Mucosa of descending colon (tissue), 3 donors: ENCODE data around the gene COL6A5. TPM values are rescaled to one million over a fixed set of nuclear protein-coding genes. Genes with fewer than 3 reads are reported as not detected.
"Not testable (repeated sequence)": the region's sequence is repeated elsewhere in the genome, so short reads cannot be mapped to it uniquely, and the experiment has no call there.

Experiments
- ATAC-seq: fragments of 200-7000 bp; cut with Tn5 transposase; one replicate; pipeline ENCODE4 v1.9.1; 2020; ENCODE audit warnings: mild to moderate bottlenecking, moderate library complexity
- DNase-seq, 3 donors: peaks; one replicate each; pipeline ENCODE4 v3.0.0-alpha.2; 2020
- H3K36me3 ChIP-seq: fragments of 200-600 bp; one replicate; pipeline ENCODE4 v1.8.0; 2021; ENCODE audit warnings: low read depth, mild to moderate bottlenecking
- H3K4me1 ChIP-seq: fragments of 200-600 bp; one replicate; pipeline ENCODE4 v1.8.0; 2021; ENCODE audit warnings: low read depth, mild to moderate bottlenecking
- H3K4me3 ChIP-seq: fragments of 200-600 bp; one replicate; pipeline ENCODE4 v1.8.0; 2021; ENCODE audit warnings: mild to moderate bottlenecking
- H3K9me3 ChIP-seq: fragments of 200-600 bp; one replicate; pipeline ENCODE4 v1.8.0; 2021; ENCODE audit warnings: mild to moderate bottlenecking
- intact Hi-C, 2 donors: fragments of 100-400 bp; cut with DNase I in 1 of 2; cut with micrococcal nuclease in 1 of 2; formaldehyde crosslinking; loops; one replicate each; pipeline versions ENCODE4 v1.11.0 to v1.11.1; 2022; cut with DNase I, micrococcal nuclease
- total RNA-seq, 3 donors: library from RNA; stranded (reverse); fragmentation: NEBNext Ultra II Directional in 2 of 3; extraction: Animal tissue kit (Norgen Biotek cat#: 25700) in 2 of 3; gene quantifications; one replicate each; pipeline versions ENCODE4 v1.2.1 to v1.2.4, GENCODE V29; 2021 to 2023
- TF ChIP-seq, protein P1 (sequence below): fragments of 200-600 bp; IDR thresholded peaks from one replicate; pipeline ENCODE4 v1.8.0; 2022; ENCODE audit warnings: antibody characterized with exemption, mild to moderate bottlenecking
- donor health status: DM: no; HTN: no; CAD: no; lungs with moderate emphysema.
- donor health status: DM: no; HTN: no; CAD: no.
- donor health status: DM: no; HTN: yes; CAD: no.

Gene COL6A5
- total RNA-seq, 3 donors from 2014 or later = 0.06 TPM; not detected in 2

DNA sequence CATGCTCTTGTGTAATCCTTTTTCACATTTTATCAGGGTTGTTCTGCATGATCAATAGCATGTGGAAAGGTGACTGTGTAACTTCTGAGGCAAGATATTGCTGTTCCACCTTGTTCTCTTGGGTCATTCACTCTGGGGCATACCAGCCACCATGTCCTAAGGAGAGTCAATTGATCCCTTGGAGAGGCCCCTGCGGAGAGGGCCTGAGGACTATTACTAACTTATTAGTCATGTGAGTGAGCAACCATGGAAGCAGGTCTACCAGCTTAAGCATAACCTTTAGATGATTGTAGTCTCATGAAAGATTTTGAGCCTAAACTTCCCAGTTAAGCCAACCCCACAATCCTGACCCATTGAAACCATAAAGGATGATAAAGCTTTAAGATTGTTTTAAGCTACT, 22.0 kb upstream of the COL6A5 start:
- H3K36me3 ChIP-seq = no peaks in the 10 kb centered on the region
- intact Hi-C loops = no loop called here
- no peaks in the 10 kb centered on the region for H3K9me3 ChIP-seq
- DNase-seq (no peak), ATAC-seq (no peak)
- H3K4me1 ChIP-seq = no peaks in the 10 kb centered on the region
- H3K4me3 ChIP-seq = no peak overlapping the region
- TF ChIP-seq, protein P1, sequence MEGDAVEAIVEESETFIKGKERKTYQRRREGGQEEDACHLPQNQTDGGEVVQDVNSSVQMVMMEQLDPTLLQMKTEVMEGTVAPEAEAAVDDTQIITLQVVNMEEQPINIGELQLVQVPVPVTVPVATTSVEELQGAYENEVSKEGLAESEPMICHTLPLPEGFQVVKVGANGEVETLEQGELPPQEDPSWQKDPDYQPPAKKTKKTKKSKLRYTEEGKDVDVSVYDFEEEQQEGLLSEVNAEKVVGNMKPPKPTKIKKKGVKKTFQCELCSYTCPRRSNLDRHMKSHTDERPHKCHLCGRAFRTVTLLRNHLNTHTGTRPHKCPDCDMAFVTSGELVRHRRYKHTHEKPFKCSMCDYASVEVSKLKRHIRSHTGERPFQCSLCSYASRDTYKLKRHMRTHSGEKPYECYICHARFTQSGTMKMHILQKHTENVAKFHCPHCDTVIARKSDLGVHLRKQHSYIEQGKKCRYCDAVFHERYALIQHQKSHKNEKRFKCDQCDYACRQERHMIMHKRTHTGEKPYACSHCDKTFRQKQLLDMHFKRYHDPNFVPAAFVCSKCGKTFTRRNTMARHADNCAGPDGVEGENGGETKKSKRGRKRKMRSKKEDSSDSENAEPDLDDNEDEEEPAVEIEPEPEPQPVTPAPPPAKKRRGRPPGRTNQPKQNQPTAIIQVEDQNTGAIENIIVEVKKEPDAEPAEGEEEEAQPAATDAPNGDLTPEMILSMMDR = no peak

DNA sequence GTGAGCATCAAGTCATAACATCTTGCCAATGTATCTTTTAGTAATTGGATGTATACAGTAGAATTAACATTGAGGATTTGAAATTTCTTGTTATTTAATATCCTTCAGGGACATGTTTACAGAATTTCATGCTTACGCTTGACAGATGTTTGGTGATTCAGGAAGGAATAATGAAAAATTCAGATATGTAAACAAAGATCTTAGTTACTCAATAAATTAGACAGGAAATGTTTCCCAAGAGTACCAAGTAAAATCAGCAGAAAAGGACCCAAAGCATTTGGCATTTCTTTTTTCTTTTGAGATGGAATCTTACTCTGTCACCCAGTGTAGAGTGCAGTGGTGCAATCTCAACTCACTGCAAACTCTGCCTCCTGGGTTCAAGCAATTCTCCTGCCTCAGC, 4.7 kb upstream of the COL6A5 start:
- Histone ChIP-seq H3K36me3 (no peaks in the 10 kb centered on the region), H3K4me3 (no peak overlapping the region), H3K9me3 (no peaks in the 10 kb centered on the region), H3K4me1 (no peaks in the 10 kb centered on the region)
- intact Hi-C loops = no loop called here
- TF ChIP-seq, protein P1 = no peak
- no peak for DNase-seq
- no peak for ATAC-seq

DNA sequence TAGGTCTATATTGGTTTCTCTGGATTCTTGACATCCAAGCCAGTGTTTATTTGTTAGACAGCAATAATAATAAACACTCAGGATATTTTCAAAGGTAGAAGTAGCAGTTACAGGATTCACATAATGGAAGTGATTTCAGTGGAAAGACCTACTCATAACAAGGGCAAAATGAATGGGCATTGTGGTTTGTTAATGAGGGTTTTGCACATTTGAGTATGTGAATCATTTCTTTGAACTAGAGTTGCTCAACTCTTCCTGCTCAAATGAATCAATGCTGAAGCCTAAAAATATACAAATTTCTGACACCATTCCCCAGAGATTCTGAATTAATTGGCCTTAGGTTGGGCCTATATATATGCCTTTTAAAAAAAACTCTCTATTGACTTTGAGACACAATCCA, 4.1 kb upstream of the COL6A5 start:
- TF ChIP-seq, protein P1 = no peak
- DNase-seq = no peak

DNA sequence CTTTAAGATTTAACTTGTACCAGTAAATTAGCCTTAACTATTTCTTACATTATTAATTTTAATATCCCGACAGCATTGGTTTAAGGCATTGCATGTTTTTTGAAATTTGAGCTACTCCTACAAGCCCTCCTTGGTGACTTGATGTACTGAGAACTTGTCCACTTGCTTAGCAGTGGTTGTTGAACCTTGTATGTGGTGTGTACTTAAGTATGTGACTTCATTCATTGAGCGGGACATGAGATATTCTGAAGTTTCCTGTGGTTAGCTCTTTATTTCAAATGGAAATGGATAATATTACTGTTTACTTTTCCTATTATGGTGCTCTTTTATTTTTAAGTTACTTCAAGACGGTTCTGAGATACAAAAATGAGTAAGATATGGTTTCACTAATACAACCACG, 3.6 kb upstream of the COL6A5 start:
- Histone ChIP-seq H3K4me1 (no peaks in the 10 kb centered on the region), H3K9me3 (no peaks in the 10 kb centered on the region), H3K36me3 (no peaks in the 10 kb centered on the region), H3K4me3 (no peak overlapping the region)
- intact Hi-C loops = no loop called here
- ATAC-seq (no peak), DNase-seq (no peak)
- TF ChIP-seq, protein P1 = no peak

More for the DNA sequence above, 4.1 kb upstream of the COL6A5 start:
- intact Hi-C loops = no loop called here
- no peak for ATAC-seq
- no peaks in the 10 kb centered on the region for H3K9me3 ChIP-seq
- H3K36me3 ChIP-seq = no peaks in the 10 kb centered on the region
- no peak overlapping the region for H3K4me3 ChIP-seq
- no peaks in the 10 kb centered on the region for H3K4me1 ChIP-seq

DNA sequence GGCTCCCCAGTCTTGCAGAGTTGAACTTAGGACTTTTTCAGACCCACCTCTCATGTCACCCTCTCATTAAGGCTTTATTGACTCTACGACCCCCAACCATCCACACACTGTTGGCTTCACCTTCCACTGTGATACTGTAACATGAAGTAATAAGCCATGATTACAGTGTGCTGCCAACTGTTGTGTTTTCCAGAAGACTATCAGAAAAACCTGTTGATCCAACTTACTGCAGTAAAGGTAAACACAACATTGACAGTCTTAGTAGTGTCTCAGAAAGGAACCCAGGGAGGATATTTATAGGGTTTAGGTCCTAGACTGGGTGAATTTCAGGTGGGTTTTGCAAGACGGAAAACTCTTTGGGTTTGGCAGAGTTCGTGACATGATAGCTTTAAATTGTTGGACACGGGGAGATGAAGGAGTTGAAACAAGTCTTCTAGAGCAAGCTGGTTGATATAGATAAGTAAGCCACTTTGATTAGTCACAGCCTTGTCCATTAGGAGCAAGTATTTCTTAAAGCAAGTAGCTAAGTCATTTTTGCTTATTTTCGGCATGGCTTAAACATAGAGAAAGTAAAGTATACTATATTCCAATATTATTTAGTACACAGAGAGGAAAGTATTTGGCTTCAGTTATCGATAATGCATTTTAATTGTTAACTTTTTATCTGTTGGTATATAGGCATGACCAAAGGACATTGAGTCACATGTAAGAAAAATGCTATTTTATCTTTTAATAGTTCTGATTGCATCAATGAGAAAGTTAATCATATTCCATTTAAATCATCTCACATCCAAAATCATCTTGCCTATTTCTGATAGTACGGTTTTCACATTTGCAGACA, 2.4 kb upstream of the COL6A5 start:
- DNase-seq (no peak), ATAC-seq (no peak)
- no peaks in the 10 kb centered on the region for H3K36me3 ChIP-seq
- TF ChIP-seq, protein P1 = no peak
- H3K4me1 ChIP-seq = no peaks in the 10 kb centered on the region
- intact Hi-C loops = no loop called here
- H3K4me3 ChIP-seq = no peak overlapping the region
- H3K9me3 ChIP-seq = no peaks in the 10 kb centered on the region

DNA sequence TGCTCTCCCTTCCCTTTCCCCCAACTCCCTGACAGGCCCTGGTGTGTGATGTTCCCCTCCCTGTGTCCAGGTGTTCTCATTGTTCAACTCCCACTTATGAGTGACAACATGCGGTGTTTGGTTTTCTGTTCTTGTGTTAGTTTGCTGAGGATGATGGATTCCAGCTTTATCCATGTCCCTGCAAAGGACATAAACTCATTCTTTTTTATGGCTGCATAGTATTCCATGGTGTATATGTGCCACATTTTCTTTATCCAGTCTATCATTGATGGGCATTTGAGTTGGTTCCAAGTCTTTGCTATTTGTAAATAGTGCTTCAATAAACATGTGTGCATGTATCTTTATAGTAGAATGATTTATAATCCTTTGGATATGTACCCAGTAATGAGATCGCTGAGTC, 2.8 kb downstream of the COL6A5 start:
- H3K4me3 ChIP-seq, intact Hi-C loops, DNase-seq, H3K9me3 ChIP-seq, H3K4me1 ChIP-seq, H3K36me3 ChIP-seq, ATAC-seq: not testable (repeated sequence)
